Measurements from ENCODE around the gene GLDN. TPM values are rescaled to one million over a fixed set of nuclear protein-coding genes. Genes with fewer than 3 reads are reported as not detected.
A peak's percentile ranks its signal among the peaks of the same experiment; 100 is the strongest.

The GLDN gene
- total RNA-seq, 1 experiment from 2014 or later = 1.3 TPM

DNA sequence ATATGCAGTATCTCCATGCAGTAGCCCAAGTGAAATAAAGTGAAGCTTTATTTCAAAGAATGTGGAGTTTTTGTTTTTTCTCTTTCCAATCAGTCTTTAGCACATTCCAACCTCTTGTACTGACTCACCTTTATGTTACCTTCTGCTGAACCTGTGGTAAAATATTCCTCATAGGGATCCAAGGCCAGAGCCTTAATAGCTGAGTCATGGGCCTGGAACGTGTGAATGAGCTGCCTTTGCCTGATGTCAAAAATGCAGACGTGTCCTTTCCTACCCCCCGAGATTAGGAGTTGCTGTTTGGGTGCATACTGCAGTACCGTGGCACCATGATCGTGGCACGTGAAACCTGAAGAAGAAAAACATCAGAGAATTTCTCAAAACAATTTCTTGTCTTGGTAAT, 108.5 kb downstream of the GLDN start:
- Histone ChIP-seq H2AFZ (ENCODE audit: low read length) (no peak overlapping the region), H2BK12ac (ENCODE audit: insufficient read length, low read depth, low read length) (no peak overlapping the region), H2BK20ac (ENCODE audit: low read depth, low read length, poor library complexity, severe bottlenecking) (no peak overlapping the region), H3K9me3 (ENCODE audit: control insufficient read depth, low read depth, low read length) (no peaks in the 10 kb centered on the region), H3K18ac (ENCODE audit: insufficient read length, low read depth, low read length) (no peak overlapping the region), H3K27ac (ENCODE audit: insufficient read length, low read depth, low read length) (no peak overlapping the region), H3K4ac (ENCODE audit: low read depth, low read length) (no peak overlapping the region), H3T11ph (ENCODE audit: low read length) (no peak overlapping the region), H3K23ac (ENCODE audit: insufficient read length, low read depth, low read length) (no peak overlapping the region), H3K4me2 (ENCODE audit: insufficient read depth, insufficient read length, low read length) (no peak overlapping the region), H2AK5ac (ENCODE audit: insufficient read length, low read length) (no peak overlapping the region), H3K4me1 (ENCODE audit: insufficient read depth, low read length) (no peaks in the 10 kb centered on the region), H3K56ac (ENCODE audit: insufficient read length, low read depth, low read length) (no peak overlapping the region), H3K79me1 (ENCODE audit: insufficient read depth, low read depth, low read length, poor library complexity, severe bottlenecking) (no peaks in the 10 kb centered on the region), H4K91ac (ENCODE audit: insufficient read length, low read depth, low read length) (no peak overlapping the region), H4K20me1 (ENCODE audit: control insufficient read depth, insufficient read depth, insufficient read length) (no peaks in the 10 kb centered on the region), H3K23me2 (ENCODE audit: insufficient read length, low read depth, low read length, poor library complexity, severe bottlenecking) (no peaks in the 10 kb centered on the region), H2BK15ac (ENCODE audit: low read depth, low read length) (no peak overlapping the region), H4K8ac (replicated peaks; ENCODE audit: insufficient read length, low read depth, low read length) (no peak overlapping the region), H2BK5ac (ENCODE audit: insufficient read length, low read length) (no peak overlapping the region), H3K14ac (ENCODE audit: insufficient read depth, low read length) (no peak overlapping the region), H4K5ac (ENCODE audit: insufficient read length, low read depth, low read length) (no peak overlapping the region), H3K79me2 (ENCODE audit: insufficient read depth, low read length) (no peaks in the 10 kb centered on the region), H3K27me3 (ENCODE audit: insufficient read depth, low read length) (no peaks in the 10 kb centered on the region), H3K9ac (ENCODE audit: extremely low read depth, insufficient read length, low read length) (no peak overlapping the region), H2BK120ac (ENCODE audit: low read depth, low read length, poor library complexity, severe bottlenecking) (no peak overlapping the region)
- no peak for DNase-seq
- Mint-ChIP-seq H3K4me1 (peaks cover 7 to 16% of the 10 kb centered on the region in 2 experiments), H3K4me3 (no peak overlapping the region), H3K27ac (peak overlapping the region in 2 of 3 experiments; percentile 12 to 68; a peak in 2 of 7 replicates), H3K27me3 (ENCODE audit: low read depth) (no peaks in the 10 kb centered on the region), H3K9me3 (no peaks in the 10 kb centered on the region; a peak in 1 of 5 replicates), H3K36me3 (ENCODE audit: insufficient read depth in 1 of 3, low read depth in 3 of 3) (peaks cover 1 to 12% (median 3%) of the 10 kb centered on the region in 3 experiments; a peak in 2 of 7 replicates)
- TF ChIP-seq, protein P1, sequence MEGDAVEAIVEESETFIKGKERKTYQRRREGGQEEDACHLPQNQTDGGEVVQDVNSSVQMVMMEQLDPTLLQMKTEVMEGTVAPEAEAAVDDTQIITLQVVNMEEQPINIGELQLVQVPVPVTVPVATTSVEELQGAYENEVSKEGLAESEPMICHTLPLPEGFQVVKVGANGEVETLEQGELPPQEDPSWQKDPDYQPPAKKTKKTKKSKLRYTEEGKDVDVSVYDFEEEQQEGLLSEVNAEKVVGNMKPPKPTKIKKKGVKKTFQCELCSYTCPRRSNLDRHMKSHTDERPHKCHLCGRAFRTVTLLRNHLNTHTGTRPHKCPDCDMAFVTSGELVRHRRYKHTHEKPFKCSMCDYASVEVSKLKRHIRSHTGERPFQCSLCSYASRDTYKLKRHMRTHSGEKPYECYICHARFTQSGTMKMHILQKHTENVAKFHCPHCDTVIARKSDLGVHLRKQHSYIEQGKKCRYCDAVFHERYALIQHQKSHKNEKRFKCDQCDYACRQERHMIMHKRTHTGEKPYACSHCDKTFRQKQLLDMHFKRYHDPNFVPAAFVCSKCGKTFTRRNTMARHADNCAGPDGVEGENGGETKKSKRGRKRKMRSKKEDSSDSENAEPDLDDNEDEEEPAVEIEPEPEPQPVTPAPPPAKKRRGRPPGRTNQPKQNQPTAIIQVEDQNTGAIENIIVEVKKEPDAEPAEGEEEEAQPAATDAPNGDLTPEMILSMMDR (conservative IDR thresholded peaks at IDR 0.05) = no peak
- WGBS (ENCODE audit: extremely low coverage, insufficient read length, low lambda C conversion rate) = no CpG with 5 or more reads among the region's 6 CpGs

Small RNAs within 50 kb of the gene (microRNA-seq; reads per million reads assigned to microRNA genes)
- gene MIR7973-1 (ENCODE audit: borderline microRNAs expressed) = not detected
- gene MIR7973-2 (ENCODE audit: borderline microRNAs expressed) = not detected

Other genes starting within 250 kb of the GLDN start
- gene TNFAIP8L3, start 246.7 kb upstream of the GLDN start, total RNA-seq (2021) = 0.22 and 0.31 TPM in 2 replicates
- gene CYP19A1, start 3.1 kb upstream of the GLDN start, total RNA-seq (2021) = not detected in 2 replicates